GM12875 (cell line): ENCODE results near the gene TWIST2.

Source experiments
- H3K4me3 ChIP-seq: one replicate; pipeline ENCODE4 v1.5.1; 2011; ENCODE audit warnings: low read depth, low read length, control low read depth
- CTCF ChIP-seq: IDR thresholded peaks from 2 replicates; pipeline ENCODE4 v1.5.1; 2011; ENCODE audit warnings: low read depth, mild to moderate bottlenecking, control low read depth, inconsistent platforms, low read length, moderate library complexity, borderline replicate concordance; ENCODE audit not compliant: insufficient read depth

The TWIST2 gene

GRCh38 chr2:238855891-238856580, 8.2 kb downstream of the TWIST2 start:
- H3K4me3 ChIP-seq: no peak overlapping the region
- no peak for TF ChIP-seq CTCF

GRCh38 chr2:238856713-238857567, 9.1 kb downstream of the TWIST2 start:
- H3K4me3 ChIP-seq: no peak overlapping the region
- no peak for TF ChIP-seq CTCF

- no peak overlapping the region for H3K4me3 ChIP-seq
- no peak for TF ChIP-seq CTCF
These were observed 10.1 kb downstream of the TWIST2 start for GRCh38 chr2:238857959-238858358.

GRCh38 chr2:238859636-238860347, 11.9 kb downstream of the TWIST2 start:
- no peak for TF ChIP-seq CTCF
- no peak overlapping the region for H3K4me3 ChIP-seq

GRCh38 chr2:238861013-238861730, 13.3 kb downstream of the TWIST2 start:
- no peak for TF ChIP-seq CTCF
- H3K4me3 ChIP-seq: no peak overlapping the region

- no peak for TF ChIP-seq CTCF
- H3K4me3 ChIP-seq: no peak overlapping the region
These were observed 14.0 kb downstream of the TWIST2 start for GRCh38 chr2:238861766-238862315.
